ENCODE results near the gene IL27RA.

DNA sequence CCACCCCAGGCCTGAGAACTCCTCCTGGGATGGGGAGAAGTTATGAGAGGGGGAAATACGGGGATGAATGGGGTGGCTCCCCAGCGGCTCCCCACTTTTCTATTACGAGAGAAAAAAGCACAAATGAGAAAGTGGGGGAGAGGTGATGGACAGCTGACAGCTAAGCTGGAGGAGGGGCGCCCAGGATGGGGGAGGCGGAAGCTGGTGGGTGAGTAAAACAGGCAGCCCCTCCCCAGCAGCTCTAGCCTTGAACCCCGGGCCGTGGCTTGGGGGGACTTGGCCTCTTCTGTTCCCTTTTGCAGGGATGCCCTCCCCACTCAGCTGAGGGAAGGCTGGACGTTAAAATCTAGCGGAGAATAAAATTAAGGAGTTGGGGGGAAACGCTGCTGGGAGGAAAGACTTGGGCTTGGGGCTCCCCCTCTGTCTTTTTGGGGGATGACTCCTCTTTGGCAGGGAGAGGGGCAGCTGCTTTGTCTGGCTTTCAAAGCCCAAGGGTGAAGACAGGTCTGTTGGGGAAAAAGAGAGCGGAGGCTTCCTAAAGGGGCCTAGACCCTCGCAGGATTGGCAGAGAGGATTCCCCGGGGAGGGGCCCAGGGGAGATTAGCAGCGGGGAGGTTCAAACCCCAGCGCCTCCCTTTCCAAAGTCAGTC is 60.4 kb downstream of the IL27RA start:
- TF ChIP-seq JUND (IDR thresholded peaks at IDR 0.05) (no peak), EGR1 (IDR thresholded peaks at IDR 0.05; ENCODE audit: low read depth in 2 of 2) (no peak), FOXA1 (IDR thresholded peaks at IDR 0.05) (no peak), MAX (IDR thresholded peaks at IDR 0.05) (no peak), GABPA (IDR thresholded peaks at IDR 0.05 in 1 of 2, conservative IDR thresholded peaks at IDR 0.05 in 1 of 2) (no peak), YY1 (IDR thresholded peaks at IDR 0.05) (no peak)
- TF ChIP-seq, protein P1, sequence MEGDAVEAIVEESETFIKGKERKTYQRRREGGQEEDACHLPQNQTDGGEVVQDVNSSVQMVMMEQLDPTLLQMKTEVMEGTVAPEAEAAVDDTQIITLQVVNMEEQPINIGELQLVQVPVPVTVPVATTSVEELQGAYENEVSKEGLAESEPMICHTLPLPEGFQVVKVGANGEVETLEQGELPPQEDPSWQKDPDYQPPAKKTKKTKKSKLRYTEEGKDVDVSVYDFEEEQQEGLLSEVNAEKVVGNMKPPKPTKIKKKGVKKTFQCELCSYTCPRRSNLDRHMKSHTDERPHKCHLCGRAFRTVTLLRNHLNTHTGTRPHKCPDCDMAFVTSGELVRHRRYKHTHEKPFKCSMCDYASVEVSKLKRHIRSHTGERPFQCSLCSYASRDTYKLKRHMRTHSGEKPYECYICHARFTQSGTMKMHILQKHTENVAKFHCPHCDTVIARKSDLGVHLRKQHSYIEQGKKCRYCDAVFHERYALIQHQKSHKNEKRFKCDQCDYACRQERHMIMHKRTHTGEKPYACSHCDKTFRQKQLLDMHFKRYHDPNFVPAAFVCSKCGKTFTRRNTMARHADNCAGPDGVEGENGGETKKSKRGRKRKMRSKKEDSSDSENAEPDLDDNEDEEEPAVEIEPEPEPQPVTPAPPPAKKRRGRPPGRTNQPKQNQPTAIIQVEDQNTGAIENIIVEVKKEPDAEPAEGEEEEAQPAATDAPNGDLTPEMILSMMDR (IDR thresholded peaks at IDR 0.05; ENCODE audit: low read depth, low read length, missing input control): no peak
- TF ChIP-seq, protein P2, sequence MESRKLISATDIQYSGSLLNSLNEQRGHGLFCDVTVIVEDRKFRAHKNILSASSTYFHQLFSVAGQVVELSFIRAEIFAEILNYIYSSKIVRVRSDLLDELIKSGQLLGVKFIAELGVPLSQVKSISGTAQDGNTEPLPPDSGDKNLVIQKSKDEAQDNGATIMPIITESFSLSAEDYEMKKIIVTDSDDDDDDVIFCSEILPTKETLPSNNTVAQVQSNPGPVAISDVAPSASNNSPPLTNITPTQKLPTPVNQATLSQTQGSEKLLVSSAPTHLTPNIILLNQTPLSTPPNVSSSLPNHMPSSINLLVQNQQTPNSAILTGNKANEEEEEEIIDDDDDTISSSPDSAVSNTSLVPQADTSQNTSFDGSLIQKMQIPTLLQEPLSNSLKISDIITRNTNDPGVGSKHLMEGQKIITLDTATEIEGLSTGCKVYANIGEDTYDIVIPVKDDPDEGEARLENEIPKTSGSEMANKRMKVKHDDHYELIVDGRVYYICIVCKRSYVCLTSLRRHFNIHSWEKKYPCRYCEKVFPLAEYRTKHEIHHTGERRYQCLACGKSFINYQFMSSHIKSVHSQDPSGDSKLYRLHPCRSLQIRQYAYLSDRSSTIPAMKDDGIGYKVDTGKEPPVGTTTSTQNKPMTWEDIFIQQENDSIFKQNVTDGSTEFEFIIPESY (IDR thresholded peaks at IDR 0.05): no peak

Data from liver (tissue), 3 donors.